ENCODE results near the gene IRAG1. TPM values are rescaled to one million over a fixed set of nuclear protein-coding genes. Genes with fewer than 3 reads are reported as not detected.

Gene IRAG1
- total and polyA plus RNA-seq, 2 of the 13 experiments (the other 11 are each of a cell fraction or from before 2014, with no cell fraction given) = 0.13 to 0.20 TPM

GRCh38 chr11:10674911-10675440 is 18.6 kb downstream of the IRAG1 start:
- Histone ChIP-seq H2AFZ (ENCODE audit: low read length) (no peak overlapping the region), H4K20me1 (ENCODE audit: insufficient read depth, low read length) (no peaks in the 10 kb centered on the region), H3K4me3 (replicated peaks in 1 of 3; ENCODE audit: insufficient read depth in 1 of 3, low read depth in 2 of 3, low read length in 3 of 3) (no peak overlapping the region), H3K27ac (ENCODE audit: extremely low read length, insufficient read depth, low read length) (no peak overlapping the region), H3K4me1 (ENCODE audit: insufficient read depth, low read length) (no peaks in the 10 kb centered on the region), H3K9ac (ENCODE audit: insufficient read depth, low read depth, low read length) (no peak overlapping the region), H3K4me2 (ENCODE audit: low read depth, low read length) (0 out of 2 replicates have a peak overlapping the region, but pooled peaks have one; percentile 0), H3K27me3 (ENCODE audit: control insufficient read depth in 1 of 2, insufficient read depth in 2 of 2, low read length in 2 of 2) (peaks cover 0 to 33% of the 10 kb centered on the region in 2 experiments; a peak in 3 of 5 replicates), H3K9me3 (ENCODE audit: low read length) (no peaks in the 10 kb centered on the region), H3K79me2 (ENCODE audit: insufficient read depth, low read length) (no peaks in the 10 kb centered on the region), H3K36me3 (replicated peaks in 1 of 2; ENCODE audit: control insufficient read depth in 1 of 2, insufficient read depth in 2 of 2, low read length in 2 of 2) (no peaks in the 10 kb centered on the region)
- TF ChIP-seq BHLHE40 (IDR thresholded peaks at IDR 0.05; ENCODE audit: low read length) (peak; percentile 28; the same call in 1 of the 2 replicates), NR1H2 (CRISPR knock-in tag; IDR thresholded peaks at IDR 0.05; ENCODE audit: borderline replicate concordance, low read depth) (no peak)
- intact Hi-C loops (cut with micrococcal nuclease; ENCODE audit: unreplicated experiment) = no loop called here
- peak; percentile 33; the same call in 2 of the 3 replicates for ATAC-seq
- DNase-seq (ENCODE audit: low spot score) = no peak
- BruUV-seq (replicated peaks) = no TSS peak
- ChIA-PET CTCF (ENCODE audit: low intra/inter-chr PET ratio, low total read pairs) (no interaction called here), POLR2A (no interaction called here)
- no peak for FAIRE-seq
- 23% methylated on average over 7 of the region's 10 CpGs for WGBS (ENCODE audit: low lambda C conversion rate)
- in situ Hi-C loops (cut with HindIII; ENCODE audit: extremely low pct_ligation_motif_present, low pct_unique_long_range_greater_than_20kb) = no loop called here

GRCh38 chr11:10674440-10674855 is 19.1 kb downstream of the IRAG1 start:
- Histone ChIP-seq H3K27ac (ENCODE audit: extremely low read length, insufficient read depth, low read length) (no peak overlapping the region), H2AFZ (ENCODE audit: low read length) (no peak overlapping the region), H3K4me3 (replicated peaks in 1 of 3; ENCODE audit: insufficient read depth in 1 of 3, low read depth in 2 of 3, low read length in 3 of 3) (no peak overlapping the region), H3K9me3 (ENCODE audit: low read length) (no peaks in the 10 kb centered on the region), H4K20me1 (ENCODE audit: insufficient read depth, low read length) (no peaks in the 10 kb centered on the region), H3K79me2 (ENCODE audit: insufficient read depth, low read length) (no peaks in the 10 kb centered on the region), H3K27me3 (ENCODE audit: control insufficient read depth in 1 of 2, insufficient read depth in 2 of 2, low read length in 2 of 2) (peaks cover 0 to 33% of the 10 kb centered on the region in 2 experiments; a peak in 3 of 5 replicates), H3K4me2 (ENCODE audit: low read depth, low read length) (0 out of 2 replicates have a peak overlapping the region, but pooled peaks have one; percentile 0), H3K9ac (ENCODE audit: insufficient read depth, low read depth, low read length) (no peak overlapping the region), H3K36me3 (replicated peaks in 1 of 2; ENCODE audit: control insufficient read depth in 1 of 2, insufficient read depth in 2 of 2, low read length in 2 of 2) (no peaks in the 10 kb centered on the region), H3K4me1 (ENCODE audit: insufficient read depth, low read length) (peaks cover 3% of the 10 kb centered on the region; the same call in 1 of the 2 replicates)
- ChIA-PET POLR2A (no interaction called here), CTCF (ENCODE audit: low intra/inter-chr PET ratio, low total read pairs) (no interaction called here)
- DNase-seq (ENCODE audit: low spot score) = no peak
- no peak for FAIRE-seq
- ATAC-seq = peak; percentile 23; the same call in 2 of the 3 replicates
- TF ChIP-seq ZNF883 (CRISPR knock-in tag; IDR thresholded peaks at IDR 0.05; ENCODE audit: not compliant biosample characterization) (no peak), ZNF891 (CRISPR knock-in tag; IDR thresholded peaks at IDR 0.05) (no peak), ZNF337 (CRISPR knock-in tag; IDR thresholded peaks at IDR 0.05; ENCODE audit: borderline replicate concordance, low read depth) (no peak)
- 9% methylated on average over 6 of the region's 6 CpGs for WGBS (ENCODE audit: low lambda C conversion rate)
- in situ Hi-C loops (cut with HindIII; ENCODE audit: extremely low pct_ligation_motif_present, low pct_unique_long_range_greater_than_20kb) (no loop called here), intact Hi-C loops (cut with micrococcal nuclease; ENCODE audit: unreplicated experiment) (no loop called here)
- BruUV-seq (replicated peaks) = no TSS peak
